ENCODE measurements around the gene FEZF1. TPM values are rescaled to one million over a fixed set of nuclear protein-coding genes. Genes with fewer than 3 reads are reported as not detected.
"Not testable (repeated sequence)": the region's sequence is repeated elsewhere in the genome, so short reads cannot be mapped to it uniquely, and the experiment has no call there.

The FEZF1 gene
- total RNA-seq, 1 donor, result not detected

DNA sequence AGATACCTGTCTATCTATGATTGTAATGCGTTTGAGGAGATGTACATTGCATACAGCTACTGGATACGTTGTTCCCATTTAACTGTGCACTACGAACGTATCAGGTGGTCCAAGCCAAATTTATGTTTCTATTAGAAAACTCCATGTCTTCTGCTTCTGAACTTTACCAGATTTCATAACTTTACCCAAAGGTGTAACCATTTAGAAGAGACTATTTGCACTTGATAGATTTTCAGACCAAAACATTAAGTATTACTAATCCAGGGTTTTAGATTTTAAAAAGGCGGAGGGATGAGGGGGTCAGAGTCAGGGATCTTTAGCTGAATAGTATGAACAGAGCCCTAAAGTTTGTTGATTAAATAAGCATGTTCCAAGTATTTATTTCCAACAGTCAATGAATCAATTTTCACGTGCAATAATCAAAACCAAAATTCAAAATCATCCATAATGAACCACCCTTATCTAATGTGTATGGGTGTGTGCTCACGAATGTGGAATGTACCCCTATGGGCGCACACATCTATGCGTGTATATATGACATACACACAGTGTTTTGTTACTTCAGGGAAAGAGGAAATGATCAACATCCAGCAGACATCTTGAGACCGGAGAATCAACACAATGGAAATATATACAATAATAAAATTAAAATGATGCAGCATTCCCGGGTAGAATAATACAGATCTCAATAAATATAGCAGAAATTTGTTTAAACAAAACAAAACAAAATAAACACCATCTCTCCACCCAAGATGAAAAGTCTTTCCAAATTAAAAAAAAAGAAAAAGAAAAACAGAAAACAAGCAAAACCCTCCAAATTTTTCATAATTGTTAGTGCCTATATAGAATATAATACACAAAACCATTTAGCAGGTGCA lies 3.4 kb downstream of the FEZF1 start:
- Histone ChIP-seq H3K4me3 (ENCODE audit: low read length) (no peak overlapping the region), H3K27me3 (ENCODE audit: insufficient read depth, low read length) (peaks cover 75% of the 10 kb centered on the region), H3K4me1 (ENCODE audit: insufficient read depth, low read length) (no peaks in the 10 kb centered on the region), H3K9me3 (ENCODE audit: low read depth, low read length) (no peaks in the 10 kb centered on the region)

- peaks cover 70% of the 10 kb centered on the region for H3K27me3 ChIP-seq (ENCODE audit: insufficient read depth, low read length)
- H3K4me3 ChIP-seq (ENCODE audit: low read length), result no peak overlapping the region
- no peaks in the 10 kb centered on the region for H3K4me1 ChIP-seq (ENCODE audit: insufficient read depth, low read length)
- H3K9me3 ChIP-seq (ENCODE audit: low read depth, low read length), result no peaks in the 10 kb centered on the region
Measured at GRCh38 chr7:122300211-122300932, 4.2 kb downstream of the FEZF1 start.

- no peak overlapping the region for H3K4me3 ChIP-seq (ENCODE audit: low read length)
- no peaks in the 10 kb centered on the region for H3K4me1 ChIP-seq (ENCODE audit: insufficient read depth, low read length)
- no peaks in the 10 kb centered on the region for H3K9me3 ChIP-seq (ENCODE audit: low read depth, low read length)
- peaks cover 65% of the 10 kb centered on the region for H3K27me3 ChIP-seq (ENCODE audit: insufficient read depth, low read length)
Measured at GRCh38 chr7:122299624-122300210, 4.8 kb downstream of the FEZF1 start.

DNA sequence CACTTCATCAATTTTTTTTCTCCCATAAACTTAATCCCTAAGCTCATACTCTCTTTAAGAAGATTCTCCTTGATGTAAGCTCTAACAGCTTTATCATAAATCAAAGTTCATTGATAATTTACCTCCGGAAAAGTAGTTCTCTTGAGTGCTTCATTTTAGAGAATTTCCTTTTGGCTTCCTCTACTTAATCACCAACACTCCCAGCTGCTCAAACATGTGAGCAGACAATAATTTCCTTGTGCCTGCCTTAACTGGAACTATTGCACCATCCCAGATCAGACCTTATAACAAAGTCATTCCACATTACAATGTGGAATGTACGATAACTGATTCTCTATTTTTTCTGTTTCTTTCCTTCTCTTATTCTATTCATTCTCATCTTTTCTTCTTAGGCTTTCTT lies 5.9 kb downstream of the FEZF1 start:
- Histone ChIP-seq H3K27me3 (ENCODE audit: insufficient read depth, low read length) (peaks cover 54% of the 10 kb centered on the region), H3K4me1 (ENCODE audit: insufficient read depth, low read length) (no peaks in the 10 kb centered on the region), H3K4me3 (ENCODE audit: low read length) (no peak overlapping the region), H3K9me3 (ENCODE audit: low read depth, low read length) (no peaks in the 10 kb centered on the region)

DNA sequence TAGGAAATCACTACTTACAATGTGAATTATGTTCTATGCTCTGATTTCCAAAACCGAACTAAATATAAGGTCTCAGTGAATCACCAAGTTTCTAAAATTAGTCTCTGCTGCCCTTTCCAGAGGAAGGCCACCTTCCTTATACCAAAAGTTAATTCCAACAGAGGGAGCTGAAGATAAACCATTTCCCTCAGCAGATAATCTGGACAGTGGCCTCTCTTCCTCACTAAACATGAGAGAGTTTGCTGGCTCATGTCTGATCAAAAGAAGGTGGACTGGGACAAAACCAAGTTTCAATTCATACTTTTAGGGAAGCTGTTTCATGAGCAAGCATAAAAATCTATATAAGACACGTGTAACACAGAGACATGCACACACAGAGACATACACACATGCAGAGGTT lies 6.4 kb downstream of the FEZF1 start:
- Histone ChIP-seq H3K4me3 (ENCODE audit: low read length) (no peak overlapping the region), H3K4me1 (ENCODE audit: insufficient read depth, low read length) (no peaks in the 10 kb centered on the region), H3K27me3 (ENCODE audit: insufficient read depth, low read length) (peaks cover 51% of the 10 kb centered on the region), H3K9me3 (ENCODE audit: low read depth, low read length) (no peaks in the 10 kb centered on the region)

DNA sequence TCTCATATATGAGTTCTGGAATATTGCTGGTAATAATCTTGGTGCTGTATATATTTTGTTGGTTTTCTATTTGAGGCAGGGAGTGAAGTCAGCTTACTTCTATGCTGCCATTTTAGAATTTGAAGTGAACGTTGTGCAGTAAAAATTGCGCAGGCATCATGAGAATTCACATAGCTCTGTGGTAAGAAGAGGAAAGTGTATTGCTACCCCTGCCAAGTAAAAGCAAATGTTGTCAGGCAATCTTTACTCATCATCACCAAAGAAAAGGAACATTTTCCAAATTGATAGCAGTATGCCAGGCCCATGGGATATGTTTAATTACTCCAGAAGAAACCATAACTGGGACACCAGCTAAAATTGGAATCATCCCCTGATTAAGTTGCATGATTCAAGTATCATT lies 13.4 kb downstream of the FEZF1 start:
- H3K4me3 ChIP-seq (ENCODE audit: low read length), result no peak overlapping the region
- no peaks in the 10 kb centered on the region for H3K9me3 ChIP-seq (ENCODE audit: low read depth, low read length)
- peaks cover 4% of the 10 kb centered on the region for H3K27me3 ChIP-seq (ENCODE audit: insufficient read depth, low read length)
- H3K4me1 ChIP-seq (ENCODE audit: insufficient read depth, low read length), result no peaks in the 10 kb centered on the region

DNA sequence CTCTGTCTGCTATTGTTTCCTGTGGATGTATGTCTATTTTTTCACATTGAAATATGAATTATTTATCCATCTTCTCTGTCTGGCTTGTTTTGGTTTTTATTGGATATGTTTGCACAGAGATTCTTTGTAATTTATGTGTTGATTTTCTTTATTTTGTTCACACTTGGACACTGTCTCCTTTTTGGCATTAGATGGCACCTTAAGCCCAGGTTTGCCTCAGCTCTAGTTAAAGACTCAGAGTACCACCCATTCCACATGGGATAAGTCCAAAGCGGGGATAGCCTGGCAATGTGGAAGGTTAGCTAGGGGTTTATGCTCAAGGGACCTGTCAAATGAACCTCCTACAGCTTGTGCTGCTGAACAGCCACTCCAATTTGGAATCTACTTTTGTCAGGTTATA lies 14.1 kb downstream of the FEZF1 start:
- peaks cover 1% of the 10 kb centered on the region for H3K27me3 ChIP-seq (ENCODE audit: insufficient read depth, low read length)
- H3K4me3 ChIP-seq (ENCODE audit: low read length), result no peak overlapping the region
- H3K9me3 ChIP-seq (ENCODE audit: low read depth, low read length), result no peaks in the 10 kb centered on the region
- no peaks in the 10 kb centered on the region for H3K4me1 ChIP-seq (ENCODE audit: insufficient read depth, low read length)

DNA sequence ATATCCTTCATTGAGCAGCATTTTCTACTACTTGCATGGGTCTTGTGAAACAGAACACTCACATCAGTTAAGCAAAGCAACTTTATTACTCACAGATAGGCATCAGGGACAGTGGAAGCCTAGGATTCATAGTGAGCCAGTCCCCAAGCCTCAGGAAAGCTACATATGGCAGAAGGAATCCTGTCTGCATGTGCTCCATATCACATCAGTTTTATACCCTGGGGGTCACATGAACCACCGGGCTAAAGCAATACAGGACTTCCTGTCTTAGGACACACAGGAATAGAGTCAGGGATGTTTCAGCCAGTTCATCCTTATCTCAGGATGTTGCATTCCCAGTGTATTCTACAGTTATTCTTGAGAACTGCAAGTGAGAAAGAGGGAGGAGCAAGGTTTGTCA lies 15.1 kb downstream of the FEZF1 start:
- Histone ChIP-seq H3K4me1 (ENCODE audit: insufficient read depth, low read length) (no peaks in the 10 kb centered on the region), H3K27me3 (ENCODE audit: insufficient read depth, low read length) (no peaks in the 10 kb centered on the region), H3K9me3 (ENCODE audit: low read depth, low read length) (no peaks in the 10 kb centered on the region), H3K4me3 (ENCODE audit: low read length) (no peak overlapping the region)

DNA sequence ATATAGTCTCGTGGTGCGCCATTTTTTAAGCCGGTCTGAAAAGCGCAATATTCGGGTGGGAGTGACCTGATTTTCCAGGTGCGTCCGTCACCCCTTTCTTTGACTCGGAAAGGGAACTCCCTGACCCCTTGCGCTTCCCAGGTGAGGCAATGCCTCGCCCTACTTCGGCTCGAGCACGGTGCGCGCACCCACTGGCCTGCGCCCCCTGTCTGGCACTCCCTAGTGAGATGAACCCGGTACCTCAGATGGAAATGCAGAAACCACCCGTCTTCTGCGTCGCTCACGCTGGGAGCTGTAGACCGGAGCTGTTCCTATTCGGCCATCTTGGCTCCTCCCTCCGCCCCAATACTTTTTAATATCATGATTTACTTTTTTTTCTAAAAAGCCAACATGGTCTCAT lies 19.9 kb downstream of the FEZF1 start:
- not testable (repeated sequence) for H3K27me3 ChIP-seq (ENCODE audit: insufficient read depth, low read length); H3K9me3 ChIP-seq (ENCODE audit: low read depth, low read length); H3K4me3 ChIP-seq (ENCODE audit: low read length); H3K4me1 ChIP-seq (ENCODE audit: insufficient read depth, low read length)

DNA sequence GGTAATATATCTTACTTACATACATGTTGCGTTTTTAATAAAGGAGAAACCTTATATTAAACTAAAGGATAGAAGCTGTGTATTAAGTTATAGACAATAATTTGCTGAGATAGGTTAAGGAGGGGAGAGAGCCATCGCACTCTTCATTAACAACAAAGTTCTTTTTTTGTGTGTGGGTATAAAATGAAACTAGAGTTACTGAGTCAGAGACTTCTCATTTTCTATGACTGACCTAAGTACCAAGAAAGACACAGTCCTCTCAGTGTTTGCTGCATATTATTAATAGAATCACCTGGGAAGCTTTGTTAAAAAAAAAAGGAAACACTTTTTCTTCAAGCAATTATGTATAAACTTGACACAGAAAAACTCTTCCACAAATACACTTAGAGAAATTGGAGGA lies 31.4 kb downstream of the FEZF1 start:
- no peaks in the 10 kb centered on the region for H3K27me3 ChIP-seq (ENCODE audit: insufficient read depth, low read length)
- H3K9me3 ChIP-seq (ENCODE audit: low read depth, low read length), result no peaks in the 10 kb centered on the region
- H3K4me1 ChIP-seq (ENCODE audit: insufficient read depth, low read length), result no peaks in the 10 kb centered on the region
- no peak overlapping the region for H3K4me3 ChIP-seq (ENCODE audit: low read length)

DNA sequence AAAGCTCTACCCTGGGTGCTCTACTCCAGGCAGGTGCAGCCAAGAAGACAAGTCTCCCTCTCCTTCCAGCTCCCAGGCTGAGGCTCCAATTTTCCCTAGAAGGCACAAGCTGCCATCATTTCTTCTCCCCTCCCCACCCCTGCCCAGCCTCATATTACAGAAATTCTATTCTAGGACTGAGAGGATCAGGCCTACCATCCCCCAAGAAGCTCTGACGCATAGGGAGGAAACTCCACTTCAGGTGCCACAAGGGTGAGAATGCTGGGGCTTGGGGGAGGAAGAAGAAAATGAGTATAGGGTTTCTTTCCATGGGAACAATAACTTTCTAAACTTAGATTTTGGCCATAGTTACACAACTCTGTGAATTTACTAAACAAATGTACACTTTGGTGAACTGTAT lies 35.3 kb downstream of the FEZF1 start:
- H3K4me1 ChIP-seq (ENCODE audit: insufficient read depth, low read length), result no peaks in the 10 kb centered on the region
- no peaks in the 10 kb centered on the region for H3K27me3 ChIP-seq (ENCODE audit: insufficient read depth, low read length)
- no peak overlapping the region for H3K4me3 ChIP-seq (ENCODE audit: low read length)
- H3K9me3 ChIP-seq (ENCODE audit: low read depth, low read length), result no peaks in the 10 kb centered on the region

GRCh38 chr7:122268101-122268500 lies 36.4 kb downstream of the FEZF1 start:
- no peak overlapping the region for H3K4me3 ChIP-seq (ENCODE audit: low read length)
- no peaks in the 10 kb centered on the region for H3K4me1 ChIP-seq (ENCODE audit: insufficient read depth, low read length)
- no peaks in the 10 kb centered on the region for H3K27me3 ChIP-seq (ENCODE audit: insufficient read depth, low read length)
- H3K9me3 ChIP-seq (ENCODE audit: low read depth, low read length), result peaks cover 5% of the 10 kb centered on the region

GRCh38 chr7:122262246-122262645 lies 42.3 kb downstream of the FEZF1 start:
- H3K4me1 ChIP-seq (ENCODE audit: insufficient read depth, low read length), result no peaks in the 10 kb centered on the region
- peaks cover 5% of the 10 kb centered on the region for H3K9me3 ChIP-seq (ENCODE audit: low read depth, low read length)
- no peaks in the 10 kb centered on the region for H3K27me3 ChIP-seq (ENCODE audit: insufficient read depth, low read length)
- H3K4me3 ChIP-seq (ENCODE audit: low read length), result no peak overlapping the region

DNA sequence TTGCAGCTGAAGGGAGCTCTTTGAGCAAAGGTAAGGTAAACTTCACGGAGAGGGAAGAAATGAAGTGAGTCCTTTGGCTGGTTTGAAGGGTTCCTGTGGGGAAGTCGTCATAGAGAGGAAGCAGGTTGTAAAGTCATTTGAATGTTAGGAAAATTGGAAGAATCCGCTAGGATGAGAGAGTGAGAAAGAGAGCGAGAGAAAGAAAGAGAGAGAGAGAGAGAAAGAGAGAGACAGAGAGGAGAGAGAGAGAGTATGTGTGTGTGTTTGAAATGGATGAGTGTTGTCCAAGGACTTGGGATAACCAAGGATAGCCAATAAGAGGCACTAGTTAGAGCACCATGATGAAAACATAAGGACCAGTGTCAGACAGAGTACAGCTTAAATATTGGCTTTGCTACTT lies 43.1 kb downstream of the FEZF1 start:
- Histone ChIP-seq H3K9me3 (ENCODE audit: low read depth, low read length) (peaks cover 5% of the 10 kb centered on the region), H3K27me3 (ENCODE audit: insufficient read depth, low read length) (no peaks in the 10 kb centered on the region), H3K4me3 (ENCODE audit: low read length) (no peak overlapping the region), H3K4me1 (ENCODE audit: insufficient read depth, low read length) (no peaks in the 10 kb centered on the region)

GRCh38 chr7:122261016-122261415 lies 43.5 kb downstream of the FEZF1 start:
- H3K4me1 ChIP-seq (ENCODE audit: insufficient read depth, low read length), result no peaks in the 10 kb centered on the region

More at GRCh38 chr7:122261016-122261415, 43.5 kb downstream of the FEZF1 start:
- peaks cover 5% of the 10 kb centered on the region for H3K9me3 ChIP-seq (ENCODE audit: low read depth, low read length)
- H3K27me3 ChIP-seq (ENCODE audit: insufficient read depth, low read length), result no peaks in the 10 kb centered on the region
- H3K4me3 ChIP-seq (ENCODE audit: low read length), result no peak overlapping the region

All from mononuclear cell (primary cell).